ENCODE data around the gene STX7.

Gene STX7

GRCh38 chr6:132506869-132507808, 5.8 kb downstream of the STX7 start:
- DNase-seq (ENCODE audit: low read depth in 2 of 2), result no peak

DNA sequence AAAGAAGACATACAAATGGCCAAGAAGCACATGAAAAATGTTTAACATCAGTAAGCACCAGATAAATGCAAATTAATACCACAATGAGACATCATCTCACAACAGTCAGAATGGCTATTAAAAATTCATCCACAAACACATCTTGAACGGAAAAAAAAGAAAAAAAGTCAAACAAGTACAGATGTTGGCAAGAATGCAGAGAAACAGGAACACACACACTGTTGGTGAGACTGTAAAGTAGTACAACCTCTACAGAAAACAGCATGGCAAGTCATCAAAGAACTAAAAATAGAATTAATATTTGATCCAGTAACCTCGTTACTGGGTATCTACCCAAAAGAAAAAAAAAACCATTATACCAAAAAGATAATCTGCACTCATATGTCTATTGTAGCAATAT, 6.5 kb downstream of the STX7 start:
- DNase-seq (ENCODE audit: low read depth in 2 of 2), result no peak

DNA sequence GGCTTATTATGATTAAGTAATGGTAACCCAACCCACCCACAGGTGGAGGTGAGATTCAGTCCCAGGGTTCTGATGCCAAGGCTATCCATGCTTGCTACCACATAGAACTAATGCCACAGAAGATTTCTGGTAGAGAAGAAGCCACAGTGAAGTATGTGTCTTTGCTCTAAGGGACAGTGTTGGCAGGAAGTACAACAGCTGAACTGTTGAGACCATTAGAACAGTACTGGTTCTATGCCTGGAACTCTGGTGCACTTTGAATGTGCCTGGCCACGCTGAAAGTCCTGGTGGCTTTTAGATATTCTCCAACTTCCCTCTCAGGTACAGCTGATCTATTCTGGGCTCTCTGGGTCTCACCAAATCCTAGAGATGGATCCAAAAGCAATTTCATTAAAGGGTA, 7.8 kb downstream of the STX7 start:
- DNase-seq (ENCODE audit: low read depth in 2 of 2), result no peak

- DNase-seq (ENCODE audit: low read depth in 2 of 2), result no peak
These were observed 8.2 kb downstream of the STX7 start for GRCh38 chr6:132504757-132505156.

GRCh38 chr6:132499757-132500156, 13.2 kb downstream of the STX7 start:
- DNase-seq (ENCODE audit: low read depth in 2 of 2), result no peak

- no peak for DNase-seq (ENCODE audit: low read depth in 2 of 2)
These were observed 14.3 kb downstream of the STX7 start for GRCh38 chr6:132498638-132499037.

DNA sequence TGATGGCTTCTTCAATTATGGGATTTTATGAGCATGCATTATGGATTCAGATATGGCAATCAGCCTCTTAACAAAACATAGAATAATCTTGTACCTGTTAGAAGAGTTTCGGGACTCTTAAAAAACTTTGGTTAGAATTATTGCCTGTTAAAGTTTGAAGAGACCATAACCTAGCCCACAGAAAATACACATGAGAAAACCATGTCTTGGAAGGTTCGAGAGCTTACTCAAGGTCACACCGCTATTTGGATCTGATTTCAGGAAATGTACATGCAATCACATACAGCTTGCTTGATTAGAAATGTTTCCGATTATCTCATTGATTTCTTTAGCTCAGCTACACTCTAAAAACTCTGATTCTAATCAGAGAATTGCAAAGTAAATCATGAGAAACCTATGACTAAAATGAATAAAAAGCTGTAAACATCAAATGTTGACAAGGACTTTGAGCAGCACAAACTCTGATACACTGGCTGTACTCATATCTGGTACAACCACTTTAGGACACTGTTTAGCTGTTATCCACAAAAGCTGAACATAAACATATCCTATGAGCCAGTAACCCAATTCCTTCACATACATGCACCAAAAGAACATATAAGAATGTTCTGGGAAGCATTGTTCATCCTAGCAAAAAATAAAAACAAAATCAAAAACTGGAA, 16.3 kb downstream of the STX7 start:
- DNase-seq (ENCODE audit: low read depth in 2 of 2), result no peak

DNA sequence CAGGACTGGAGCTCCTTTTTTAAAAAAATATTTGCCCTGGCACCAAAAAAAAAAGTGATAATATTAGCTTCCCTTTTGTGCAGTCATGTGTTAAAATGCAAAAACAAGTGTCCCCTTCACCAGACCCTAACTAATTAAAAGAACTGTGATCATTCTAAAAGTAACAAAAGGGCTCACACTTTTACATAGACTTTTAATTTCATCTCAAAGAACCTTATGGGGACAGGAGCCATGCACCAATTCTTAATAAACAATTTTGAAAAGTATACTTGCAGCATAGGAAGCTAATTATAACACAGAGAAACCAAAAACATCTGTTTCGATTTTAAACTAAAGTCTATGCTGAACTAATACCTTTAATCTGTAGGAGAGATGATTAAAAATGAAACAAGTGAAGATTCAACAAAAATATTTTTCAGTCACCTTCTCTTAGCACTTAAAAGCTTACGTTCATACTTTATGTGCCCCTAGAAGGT, 17.3 kb downstream of the STX7 start:
- no peak for DNase-seq (ENCODE audit: low read depth in 2 of 2)

DNA sequence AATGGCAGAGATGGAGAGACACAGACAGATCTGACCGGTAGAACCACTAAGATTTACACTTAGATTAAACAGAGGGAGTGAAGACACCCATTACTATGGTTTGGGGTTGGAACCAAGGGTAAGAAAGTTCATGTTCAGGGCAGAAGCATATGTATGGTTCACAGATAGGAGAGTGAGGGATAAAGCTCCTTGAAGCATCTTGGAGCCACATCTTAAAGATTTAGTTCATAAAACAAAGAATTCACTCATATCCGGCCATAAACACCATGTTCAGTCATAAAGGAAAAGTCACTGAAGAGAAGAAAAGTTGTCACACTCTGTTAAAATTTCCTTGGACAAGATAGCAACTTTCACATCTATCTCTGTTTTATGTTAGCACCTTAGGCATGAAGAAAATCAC, 18.0 kb downstream of the STX7 start:
- DNase-seq (ENCODE audit: low read depth in 2 of 2), result no peak

DNA sequence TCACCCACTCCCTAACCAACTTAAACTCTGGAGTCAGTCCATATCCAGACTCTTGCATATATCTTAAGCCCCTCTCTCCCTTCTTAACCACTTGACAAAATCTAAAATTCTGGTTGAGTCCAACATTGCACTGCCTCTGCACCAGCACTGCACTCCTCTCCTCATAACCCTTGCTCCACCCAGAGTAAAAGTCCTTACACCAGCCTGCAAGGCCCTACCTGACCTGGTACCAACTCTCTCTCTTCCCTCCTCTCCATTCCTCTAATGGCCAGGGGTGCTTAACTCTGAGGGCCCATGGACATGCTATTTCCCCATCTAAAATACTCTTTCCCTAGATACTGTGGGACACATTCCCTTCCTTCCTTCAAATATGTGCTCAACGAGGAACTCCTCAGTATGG, 21.0 kb downstream of the STX7 start:
- no peak for DNase-seq (ENCODE audit: low read depth in 2 of 2)

DNA sequence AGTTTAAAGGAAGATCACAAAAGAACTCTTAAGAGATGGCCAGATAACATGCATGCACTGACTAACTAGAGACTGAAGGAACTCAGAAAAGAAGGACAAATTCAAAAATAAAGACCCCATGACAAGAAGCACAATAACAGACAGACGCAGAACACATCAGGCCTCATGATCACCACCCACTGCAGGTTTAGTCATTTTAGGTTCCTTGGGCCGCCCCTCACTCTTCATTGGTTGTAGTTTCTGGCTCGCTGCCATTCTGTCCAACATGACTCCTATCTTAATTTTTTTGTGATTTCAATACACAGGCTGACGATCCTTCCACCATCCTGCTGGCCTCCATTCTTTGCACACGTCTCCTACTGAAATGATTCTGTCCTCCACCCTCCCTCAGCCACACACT, 21.6 kb downstream of the STX7 start:
- no peak for DNase-seq (ENCODE audit: low read depth in 2 of 2)

DNA sequence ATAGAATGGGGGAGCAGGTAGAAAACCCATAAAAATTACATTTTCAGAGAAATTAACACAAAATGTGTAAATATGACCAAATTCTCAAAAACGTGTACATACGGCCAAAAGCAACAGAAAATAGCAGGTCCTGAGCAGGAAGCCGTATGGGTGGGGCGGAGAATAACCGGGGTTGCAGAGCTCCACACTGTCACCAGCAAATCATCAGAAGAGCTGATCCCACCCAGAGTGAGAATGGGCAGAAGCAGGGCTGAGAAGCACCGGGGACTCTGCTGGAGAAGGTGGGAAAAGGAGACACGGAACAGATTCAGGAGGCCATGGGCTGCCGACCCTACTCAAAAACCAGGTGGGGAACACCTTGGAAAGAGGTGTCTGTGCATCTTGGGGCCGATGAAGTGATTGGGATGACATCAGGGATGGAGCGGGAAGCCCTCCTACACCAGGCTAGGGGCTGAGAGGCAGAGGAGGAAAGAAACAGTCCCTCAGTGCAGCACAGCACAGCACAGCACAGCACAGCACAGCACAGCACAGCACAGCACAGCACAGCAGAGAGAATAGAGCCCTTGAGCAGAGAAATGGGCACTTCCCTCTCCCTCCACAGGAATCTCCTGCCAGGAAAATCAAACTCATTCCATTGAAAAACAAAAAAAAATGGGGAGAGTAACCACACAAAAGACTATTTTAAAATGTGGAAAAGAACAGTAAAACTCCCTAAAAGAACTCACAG, 22.3 kb downstream of the STX7 start:
- DNase-seq (ENCODE audit: low read depth in 2 of 2), result no peak

GRCh38 chr6:132490024-132490423, 22.9 kb downstream of the STX7 start:
- no peak for DNase-seq (ENCODE audit: low read depth in 2 of 2)

- no peak for DNase-seq (ENCODE audit: low read depth in 2 of 2)
These were observed 23.5 kb downstream of the STX7 start for GRCh38 chr6:132489376-132489775.

DNA sequence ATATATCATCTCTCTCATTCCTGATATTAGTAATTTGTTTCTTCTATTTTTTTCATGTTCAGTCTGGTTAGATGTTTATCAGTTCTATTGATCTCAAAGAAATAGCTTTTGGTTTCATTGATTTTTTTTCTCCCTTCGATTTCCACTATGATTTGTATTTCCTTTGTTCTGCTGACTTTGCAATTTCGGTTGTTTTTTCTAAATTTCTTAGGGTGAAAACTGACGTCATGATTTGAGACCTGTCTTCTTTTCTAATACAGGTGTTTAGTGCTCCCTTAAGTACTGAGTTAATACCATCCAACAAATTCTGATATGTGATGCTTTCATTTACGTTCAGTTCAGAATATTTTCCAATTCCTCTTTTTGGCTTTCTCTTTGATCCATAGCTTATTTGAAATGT, 25.2 kb downstream of the STX7 start:
- DNase-seq (ENCODE audit: low read depth in 2 of 2), result no peak

- DNase-seq (ENCODE audit: low read depth in 2 of 2), result no peak
These were observed 28.3 kb downstream of the STX7 start for GRCh38 chr6:132484680-132485018.

- no peak for DNase-seq (ENCODE audit: low read depth in 2 of 2)
These were observed 28.9 kb downstream of the STX7 start for GRCh38 chr6:132483779-132484679.

GRCh38 chr6:132482581-132482980, 30.3 kb downstream of the STX7 start:
- no peak for DNase-seq (ENCODE audit: low read depth in 2 of 2)

DNA sequence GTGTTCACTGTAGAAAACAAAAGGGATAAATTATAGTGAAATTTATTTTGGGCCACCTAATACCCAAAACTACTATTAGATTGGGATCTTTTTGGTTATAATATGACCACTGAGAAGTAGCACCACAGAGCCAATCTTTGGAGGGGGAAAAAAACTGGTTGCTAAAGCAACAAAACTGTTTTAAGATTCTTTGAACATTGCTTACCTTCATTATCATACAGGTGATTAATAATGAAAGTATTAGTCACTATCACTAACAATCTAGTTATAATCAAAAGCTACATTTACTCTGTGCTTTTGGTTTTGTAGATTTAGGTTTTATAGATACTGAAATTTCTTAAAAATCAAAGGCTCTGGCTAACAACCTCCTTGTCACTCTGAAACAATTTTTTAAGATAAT, 31.7 kb downstream of the STX7 start:
- DNase-seq (ENCODE audit: low read depth in 2 of 2), result no peak

GRCh38 chr6:132479131-132479530, 33.8 kb downstream of the STX7 start:
- DNase-seq (ENCODE audit: low read depth in 2 of 2), result no peak

- no peak for DNase-seq (ENCODE audit: low read depth in 2 of 2)
These were observed 34.2 kb downstream of the STX7 start for GRCh38 chr6:132478674-132479073.

DNA sequence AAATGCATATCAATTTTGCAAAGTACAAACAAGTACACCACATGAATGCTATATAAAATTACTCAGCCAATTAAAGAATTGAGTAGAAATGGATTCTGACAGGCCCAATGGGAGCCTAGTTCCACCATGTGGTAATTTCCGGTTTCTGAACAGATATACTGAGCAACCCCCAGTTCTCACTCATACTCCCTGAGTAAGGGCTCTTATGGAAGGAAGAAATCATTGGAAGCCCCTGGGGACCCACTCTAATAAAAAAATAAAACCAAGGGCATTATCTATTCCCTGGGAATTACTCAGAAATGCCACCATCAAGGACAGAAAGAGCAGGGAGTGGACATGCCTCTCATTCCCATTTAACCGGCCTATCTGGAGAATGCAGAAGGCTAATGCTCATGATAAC, 34.6 kb downstream of the STX7 start:
- no peak for DNase-seq (ENCODE audit: low read depth in 2 of 2)
